ENCODE measurements around the gene BLID. TPM values are rescaled to one million over a fixed set of nuclear protein-coding genes. Genes with fewer than 3 reads are reported as not detected.

Gene BLID
- total and polyA plus RNA-seq, 2 experiments from 2014 or later: not detected

- Histone ChIP-seq H2AFZ (no peak overlapping the region), H3K27ac (ENCODE audit: low read depth) (no peak overlapping the region), H3K9me2 (ENCODE audit: insufficient read depth) (no peaks in the 10 kb centered on the region), H4K20me1 (replicated peaks; ENCODE audit: insufficient read depth) (no peaks in the 10 kb centered on the region), H3K4me1 (ENCODE audit: insufficient read depth) (peaks cover 34% of the 10 kb centered on the region), H3K27me3 (ENCODE audit: insufficient read depth) (peaks cover 33% of the 10 kb centered on the region), H3K4me2 (peak overlapping the region; percentile 50; the same call in 1 of the 2 replicates), H3K79me2 (replicated peaks; ENCODE audit: insufficient read depth) (no peaks in the 10 kb centered on the region; the same call in 1 of the 2 replicates), H3F3A (replicated peaks; ENCODE audit: low read depth) (no peaks in the 10 kb centered on the region), H3K4me3 (no peak overlapping the region), H3K36me3 (ENCODE audit: insufficient read depth) (no peaks in the 10 kb centered on the region)
- Mint-ChIP-seq H3K36me3 (ENCODE audit: low read depth) (no peaks in the 10 kb centered on the region), H3K4me3 (no peak overlapping the region), H3K9me3 (no peaks in the 10 kb centered on the region), H3K27me3 (ENCODE audit: insufficient read depth, low read depth, poor library complexity) (peaks cover 23% of the 10 kb centered on the region), H3K4me1 (peaks cover 46% of the 10 kb centered on the region), H3K27ac (no peak overlapping the region)
- TF ChIP-seq NANOG (IDR thresholded peaks at IDR 0.05; ENCODE audit: borderline replicate concordance) (no peak), JUNB (IDR thresholded peaks at IDR 0.05; ENCODE audit: unreplicated experiment) (no peak), EZH2 (IDR thresholded peaks at IDR 0.05; ENCODE audit: low read depth, unreplicated experiment) (no peak)
- ATAC-seq (no peak), DNase-seq (ENCODE audit: low spot score) (no peak)
Observed at GRCh38 chr11:122096272-122097112, 19.5 kb downstream of the BLID start.

- no peaks in the 10 kb centered on the region for H3K36me3 Mint-ChIP-seq (ENCODE audit: low read depth)
- Histone ChIP-seq H3K4me2 (no peak overlapping the region), H3F3A (replicated peaks; ENCODE audit: low read depth) (no peaks in the 10 kb centered on the region), H3K4me3 (no peak overlapping the region), H3K4me1 (ENCODE audit: insufficient read depth) (peaks cover 27% of the 10 kb centered on the region), H3K9me2 (ENCODE audit: insufficient read depth) (no peaks in the 10 kb centered on the region), H2AFZ (no peak overlapping the region), H3K36me3 (ENCODE audit: insufficient read depth) (no peaks in the 10 kb centered on the region), H3K79me2 (replicated peaks; ENCODE audit: insufficient read depth) (no peaks in the 10 kb centered on the region; the same call in 1 of the 2 replicates), H3K27me3 (ENCODE audit: insufficient read depth) (peaks cover 27% of the 10 kb centered on the region), H3K27ac (ENCODE audit: low read depth) (no peak overlapping the region), H4K20me1 (replicated peaks; ENCODE audit: insufficient read depth) (no peaks in the 10 kb centered on the region)
- H3K27me3 Mint-ChIP-seq (ENCODE audit: insufficient read depth, low read depth, poor library complexity): peaks cover 17% of the 10 kb centered on the region
- no peak overlapping the region for H3K4me3 Mint-ChIP-seq
- H3K4me1 Mint-ChIP-seq: peaks cover 39% of the 10 kb centered on the region
- ATAC-seq (no peak), DNase-seq (ENCODE audit: low spot score) (no peak)
- no peak overlapping the region for H3K27ac Mint-ChIP-seq
- H3K9me3 Mint-ChIP-seq: no peaks in the 10 kb centered on the region
- TF ChIP-seq REST (IDR thresholded peaks at IDR 0.05; ENCODE audit: unreplicated experiment): no peak
- TF ChIP-seq ETS1 (IDR thresholded peaks at IDR 0.05): no peak
- no peak for TF ChIP-seq ZNF331 (CRISPR knock-in tag; IDR thresholded peaks at IDR 0.05; ENCODE audit: low read depth)
- no peak for TF ChIP-seq CTCF (conservative IDR thresholded peaks at IDR 0.05; ENCODE audit: low read depth in 2 of 2)
- TF ChIP-seq CREB1 (CRISPR knock-in tag; IDR thresholded peaks at IDR 0.05; ENCODE audit: low read depth): no peak
- TF ChIP-seq ZNF114 (CRISPR knock-in tag; IDR thresholded peaks at IDR 0.05): no peak
- TF ChIP-seq EZH2 (IDR thresholded peaks at IDR 0.05; ENCODE audit: low read depth, unreplicated experiment): no peak
- no peak for TF ChIP-seq STAT1 (IDR thresholded peaks at IDR 0.05; ENCODE audit: unreplicated experiment)
- no peak for TF ChIP-seq NANOG (IDR thresholded peaks at IDR 0.05; ENCODE audit: borderline replicate concordance)
Observed at GRCh38 chr11:122095681-122096262, 20.2 kb downstream of the BLID start.

Measured in GM23338 (cell line).